CD4-positive, alpha-beta T cell treated with Interleukin-4 for 4 hours (primary cell): Measurements from ENCODE around the gene TCF20.

Experiments
- DNase-seq: peaks from one replicate; pipeline ENCODE4 v3.0.0-alpha.2; 2020

The TCF20 gene

GRCh38 chr22:42281706-42282251, 11.3 kb upstream of the TCF20 start:
- no peak for DNase-seq

- DNase-seq, result no peak
Observed at GRCh38 chr22:42281284-42281683, 10.8 kb upstream of the TCF20 start.

- no peak for DNase-seq
Observed at GRCh38 chr22:42280836-42281235, 10.4 kb upstream of the TCF20 start.

GRCh38 chr22:42280140-42280539, 9.7 kb upstream of the TCF20 start:
- no peak for DNase-seq

GRCh38 chr22:42279425-42280020, 9.1 kb upstream of the TCF20 start:
- no peak for DNase-seq

- DNase-seq, result no peak
Observed at GRCh38 chr22:42277988-42278776, 7.7 kb upstream of the TCF20 start.

GRCh38 chr22:42277232-42277753, 6.8 kb upstream of the TCF20 start:
- no peak for DNase-seq

- DNase-seq, result no peak
Observed at GRCh38 chr22:42275970-42276369, 5.5 kb upstream of the TCF20 start.

GRCh38 chr22:42275176-42275575, 4.7 kb upstream of the TCF20 start:
- DNase-seq, result no peak

- no peak for DNase-seq
Observed at GRCh38 chr22:42273855-42274451, 3.5 kb upstream of the TCF20 start.

- no peak for DNase-seq
Observed at GRCh38 chr22:42272431-42272999, 2.1 kb upstream of the TCF20 start.

- no peak for DNase-seq
Observed at GRCh38 chr22:42271906-42272305, 1.5 kb upstream of the TCF20 start.

GRCh38 chr22:42271191-42271813, 849 bp upstream of the TCF20 start:
- DNase-seq, result no peak

GRCh38 chr22:42270176-42270509, 310 bp downstream of the TCF20 start:
- no peak for DNase-seq

- peak; percentile 63 for DNase-seq
Observed at GRCh38 chr22:42269432-42270175, 849 bp downstream of the TCF20 start.

GRCh38 chr22:42268852-42269410, 1.5 kb downstream of the TCF20 start:
- peak; percentile 11 for DNase-seq

- no peak for DNase-seq
Observed at GRCh38 chr22:42265321-42265720, 5.1 kb downstream of the TCF20 start.

- no peak for DNase-seq
Observed at GRCh38 chr22:42263944-42264343, 6.5 kb downstream of the TCF20 start.

GRCh38 chr22:42262964-42263363, 7.5 kb downstream of the TCF20 start:
- no peak for DNase-seq

GRCh38 chr22:42261296-42261695, 9.2 kb downstream of the TCF20 start:
- DNase-seq, result no peak

GRCh38 chr22:42258126-42258525, 12.3 kb downstream of the TCF20 start:
- DNase-seq, result no peak

GRCh38 chr22:42257386-42257785, 13.1 kb downstream of the TCF20 start:
- DNase-seq, result no peak
